Lower leg skin (tissue), 4 donors: ENCODE data around the gene CDH16. TPM values are rescaled to one million over a fixed set of nuclear protein-coding genes. Genes with fewer than 3 reads are reported as not detected.
"Not testable (repeated sequence)": the region's sequence is repeated elsewhere in the genome, so short reads cannot be mapped to it uniquely, and the experiment has no call there.

ENCODE experiments used
- DNase-seq, 2 donors: peaks; one replicate each; pipeline ENCODE4 v3.0.0-alpha.2; 2019; ENCODE audit warnings: low spot score in 2 of 2
- H3K4me3 ChIP-seq: fragments of 200-600 bp; sonication (generic); 2 replicates; pipeline ENCODE4 v1.5.1; 2017; ENCODE audit warnings: mild to moderate bottlenecking, low read depth; ENCODE audit not compliant: poor library complexity, severe bottlenecking
- CTCF ChIP-seq, 3 donors: fragments of 450-650 bp; IDR thresholded peaks; one replicate each; pipeline ENCODE4 v1.5.1; 2016; ENCODE audit warnings: antibody characterized with exemption in 3 of 3, mild to moderate bottlenecking in 3 of 3, moderate library complexity in 2 of 3
- POLR2A ChIP-seq, 2 donors: fragments of 450-650 bp; IDR thresholded peaks; one replicate each; pipeline ENCODE4 v1.6.1; 2016 to 2017; ENCODE audit warnings: antibody characterized with exemption in 2 of 2, mild to moderate bottlenecking in 1 of 2, moderate library complexity in 1 of 2
- WGBS, 2 donors: methylation state at CpG; one replicate each; pipeline ENCODE4 v1.1.5; 2018; 5-methylcytosine and 5-hydroxymethylcytosine counted together
- intact Hi-C: fragments of 100-400 bp; cut with DNase I; formaldehyde crosslinking; loops from one replicate; pipeline ENCODE4 v1.15.0; 2023; ENCODE audit warnings: low total_unique reads
- total RNA-seq, 4 donors: library from RNA; depleted of rRNA; stranded (reverse); fragments of >200 nt; gene quantifications; one replicate each; pipeline ENCODE4 v1.1.0, GENCODE V29; 2016

Gene CDH16
- total RNA-seq, 4 donors from 2014 or later: 0.10 to 0.58 TPM; not detected in 2

GRCh38 chr16:66899310-66899944 lies 19.3 kb downstream of the CDH16 start:
- no peak for DNase-seq
- TF ChIP-seq CTCF (IDR thresholded peaks at IDR 0.05) (no peak), POLR2A (IDR thresholded peaks at IDR 0.05) (no peak)
- H3K4me3 ChIP-seq: no peak overlapping the region
- intact Hi-C loops: loop anchor here (10.0 kb wide), 1 partner anchor 75 kb away; no protein-coding TSS in a partner anchor
- WGBS, 2 donors: 85 to 90% methylated on average over 6 of the region's 6 CpGs

- intact Hi-C loops: loop anchor here (10.0 kb wide), 1 partner anchor 76 kb away; no protein-coding TSS in a partner anchor
- no peak overlapping the region for H3K4me3 ChIP-seq
- DNase-seq: no peak
- 85 to 87% methylated on average over 2 of the region's 2 CpGs for WGBS, 2 donors
- TF ChIP-seq POLR2A (IDR thresholded peaks at IDR 0.05) (no peak), CTCF (IDR thresholded peaks at IDR 0.05) (no peak)
Measured at GRCh38 chr16:66898933-66899309, 19.8 kb downstream of the CDH16 start.

DNA sequence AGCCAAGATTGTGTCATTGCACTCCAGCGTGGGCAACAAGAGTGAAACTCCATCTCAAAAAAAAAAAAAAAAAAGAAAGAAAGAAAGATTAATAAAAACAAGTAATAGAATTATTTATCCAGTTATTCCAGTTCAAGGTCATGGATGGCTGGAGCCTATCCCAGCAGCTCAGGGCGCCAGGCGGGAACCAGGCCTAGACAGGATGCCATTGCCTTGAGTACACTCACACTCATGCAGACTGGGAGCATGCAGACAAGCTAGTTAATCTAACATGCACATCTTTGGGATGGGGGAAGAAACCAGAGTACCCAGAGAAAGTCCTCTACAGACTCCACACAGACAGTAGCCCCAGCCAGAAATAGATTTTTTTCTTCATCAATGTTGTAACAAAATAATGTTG lies 20.5 kb downstream of the CDH16 start:
- H3K4me3 ChIP-seq: no peak overlapping the region
- no peak for DNase-seq
- 54 to 80% methylated on average over 3 of the region's 3 CpGs for WGBS, 2 donors
- intact Hi-C loops: loop anchor here (10.0 kb wide), 1 partner anchor 77 kb away; no protein-coding TSS in a partner anchor
- no peak for TF ChIP-seq POLR2A (IDR thresholded peaks at IDR 0.05)
- TF ChIP-seq CTCF (IDR thresholded peaks at IDR 0.05): no peak

DNA sequence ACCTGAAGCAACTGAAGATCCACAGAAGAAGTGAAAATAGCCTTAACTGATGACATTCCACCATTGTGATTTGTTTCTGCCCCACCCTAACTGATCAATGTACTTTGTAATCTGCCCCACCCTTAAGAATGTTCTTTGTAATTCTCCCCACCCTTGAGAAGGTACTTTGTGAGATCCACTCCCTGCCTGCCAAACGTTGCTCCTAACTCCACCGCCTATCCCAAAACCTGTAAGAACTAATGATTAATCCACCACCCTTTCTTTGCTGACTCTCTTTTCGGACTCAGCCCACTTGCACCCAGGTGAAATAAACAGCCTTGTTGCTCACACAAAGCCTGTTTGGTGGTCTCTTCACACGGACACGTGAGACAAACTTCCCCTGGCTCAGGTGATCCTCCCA lies 22.0 kb downstream of the CDH16 start:
- WGBS, 2 donors: 63 to 73% methylated on average over 5 of the region's 5 CpGs
- not testable (repeated sequence) for DNase-seq, H3K4me3 ChIP-seq
- intact Hi-C loops: loop anchor here (10.0 kb wide), 1 partner anchor 78 kb away; no protein-coding TSS in a partner anchor

GRCh38 chr16:66895999-66896398 lies 22.7 kb downstream of the CDH16 start:
- DNase-seq: no peak
- 90 to 95% methylated on average over 3 of the region's 3 CpGs for WGBS, 2 donors
- no peak overlapping the region for H3K4me3 ChIP-seq
- intact Hi-C loops: loop anchor here (10.0 kb wide), 1 partner anchor 79 kb away; no protein-coding TSS in a partner anchor
- TF ChIP-seq POLR2A (IDR thresholded peaks at IDR 0.05) (no peak), CTCF (IDR thresholded peaks at IDR 0.05) (no peak)

DNA sequence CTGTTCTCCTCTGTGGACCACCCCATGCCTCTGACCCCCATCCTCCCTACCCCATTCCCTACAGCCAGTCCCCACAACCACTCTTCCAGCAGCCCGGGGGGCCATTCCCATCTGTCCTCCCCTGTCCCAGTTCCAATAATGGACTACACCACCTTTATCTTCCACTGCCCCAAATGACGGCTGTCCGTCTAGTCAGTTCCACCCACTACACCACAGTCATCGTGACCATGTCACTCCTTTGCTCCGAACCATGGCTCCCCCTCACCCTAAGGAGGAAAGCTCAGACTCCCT lies 23.1 kb downstream of the CDH16 start:
- intact Hi-C loops: loop anchor here (10.0 kb wide), 1 partner anchor 79 kb away; no protein-coding TSS in a partner anchor
- TF ChIP-seq CTCF (IDR thresholded peaks at IDR 0.05): no peak
- no peak for TF ChIP-seq POLR2A (IDR thresholded peaks at IDR 0.05)
- WGBS, 2 donors: 88 to 92% methylated on average over 5 of the region's 5 CpGs
- no peak overlapping the region for H3K4me3 ChIP-seq
- DNase-seq: no peak
